Trophoblast cell (in vitro differentiated cells and primary cell): ENCODE results near the gene PSMB10.
A peak's percentile ranks its signal among the peaks of the same experiment; 100 is the strongest.

Experiments
- DNase-seq, 2 donors: peaks; one replicate each; pipeline ENCODE4 v3.0.0-alpha.2; 2016
- H2AFZ ChIP-seq: 2 replicates; pipeline ENCODE4 v1.6.1; 2013; ENCODE audit warnings: low read length, moderate library complexity, mild to moderate bottlenecking; ENCODE audit not compliant: insufficient read depth, poor library complexity
- H2AK5ac ChIP-seq: 2 replicates; pipeline ENCODE4 v1.6.1; 2013; ENCODE audit warnings: mild to moderate bottlenecking, low read length
- H2BK120ac ChIP-seq: 2 replicates; pipeline ENCODE4 v1.6.1; 2013; ENCODE audit warnings: low read length, mild to moderate bottlenecking, moderate library complexity; ENCODE audit not compliant: insufficient read depth, poor library complexity
- H2BK12ac ChIP-seq: 2 replicates; pipeline ENCODE4 v1.6.1; 2013; ENCODE audit warnings: mild to moderate bottlenecking, low read length, moderate library complexity
- H2BK5ac ChIP-seq: 2 replicates; pipeline ENCODE4 v1.6.1; 2013; ENCODE audit warnings: low read length, low read depth, moderate library complexity, mild to moderate bottlenecking; ENCODE audit not compliant: poor library complexity
- H3K14ac ChIP-seq: 2 replicates; pipeline ENCODE4 v1.6.1; 2013; ENCODE audit warnings: mild to moderate bottlenecking, low read length
- H3K18ac ChIP-seq: 2 replicates; pipeline ENCODE4 v1.6.1; 2013; ENCODE audit warnings: mild to moderate bottlenecking, low read length
- H3K23ac ChIP-seq: 2 replicates; pipeline ENCODE4 v1.6.1; 2013; ENCODE audit warnings: low read length
- H3K27ac ChIP-seq: 2 replicates; pipeline ENCODE4 v1.5.1; 2013; ENCODE audit warnings: low read depth, mild to moderate bottlenecking, inconsistent platforms, low read length, moderate library complexity
- H3K27me3 ChIP-seq: 2 replicates; pipeline ENCODE4 v1.6.1; 2013; ENCODE audit warnings: inconsistent platforms, mild to moderate bottlenecking, low read length, moderate library complexity; ENCODE audit not compliant: insufficient read depth
- H3K36me3 ChIP-seq, 2 experiments: 1 replicate in 1 of 2; 2 replicates in 1 of 2; pipeline ENCODE4 v1.6.1; 2013; ENCODE audit warnings: low read length in 2 of 2, mild to moderate bottlenecking in 2 of 2, moderate library complexity in 1 of 2; ENCODE audit not compliant: insufficient read depth in 2 of 2, control insufficient read depth in 1 of 2
- H3K4ac ChIP-seq: 2 replicates; pipeline ENCODE4 v1.6.1; 2013; ENCODE audit warnings: low read depth, mild to moderate bottlenecking, low read length, moderate library complexity
- H3K4me1 ChIP-seq, 2 experiments: 1 replicate in 1 of 2; 2 replicates in 1 of 2; pipeline ENCODE4 v1.6.1; 2013; ENCODE audit warnings: low read length in 2 of 2, mild to moderate bottlenecking in 2 of 2, moderate library complexity in 1 of 2; ENCODE audit not compliant: insufficient read depth in 2 of 2, control insufficient read depth in 1 of 2
- H3K4me2 ChIP-seq: 2 replicates; pipeline ENCODE4 v1.6.1; 2013; ENCODE audit warnings: inconsistent platforms, mild to moderate bottlenecking, low read length, moderate library complexity
- H3K4me3 ChIP-seq: 2 replicates; pipeline ENCODE4 v1.5.1; 2013; ENCODE audit warnings: mild to moderate bottlenecking, low read depth, low read length, inconsistent platforms
- H3K79me1 ChIP-seq: one replicate; pipeline ENCODE4 v1.6.1; 2013; ENCODE audit warnings: low read length
- H3K79me2 ChIP-seq: 2 replicates; pipeline ENCODE4 v1.6.1; 2013; ENCODE audit warnings: low read length, mild to moderate bottlenecking; ENCODE audit not compliant: control insufficient read depth, insufficient read depth, poor library complexity
- H3K9ac ChIP-seq: 2 replicates; pipeline ENCODE4 v1.6.1; 2013; ENCODE audit warnings: mild to moderate bottlenecking, low read length
- H3K9me3 ChIP-seq: 2 replicates; pipeline ENCODE4 v1.6.1; 2013; ENCODE audit warnings: low read depth, mild to moderate bottlenecking, control low read depth, inconsistent platforms, low read length; ENCODE audit not compliant: insufficient read depth
- H4K12ac ChIP-seq: 2 replicates; pipeline ENCODE4 v1.6.1; 2013; ENCODE audit warnings: low read depth, mild to moderate bottlenecking, low read length, moderate library complexity
- H4K8ac ChIP-seq: 2 replicates; pipeline ENCODE4 v1.6.1; 2013; ENCODE audit warnings: low read depth, mild to moderate bottlenecking, low read length, moderate library complexity
- H4K91ac ChIP-seq: one replicate; pipeline ENCODE4 v1.6.1; 2013; ENCODE audit warnings: low read depth, mild to moderate bottlenecking, low read length, moderate library complexity
- WGBS: extraction: QIAGEN DNeasy Blood & Tissue Kit; methylation state at CpG from one replicate; pipeline ENCODE4 v1.1.7; 2013; ENCODE audit warnings: missing lambda C conversion rate; ENCODE audit not compliant: insufficient read length, insufficient coverage; ENCODE audit errors: extremely low coverage; 5-methylcytosine and 5-hydroxymethylcytosine counted together

The PSMB10 gene

DNA sequence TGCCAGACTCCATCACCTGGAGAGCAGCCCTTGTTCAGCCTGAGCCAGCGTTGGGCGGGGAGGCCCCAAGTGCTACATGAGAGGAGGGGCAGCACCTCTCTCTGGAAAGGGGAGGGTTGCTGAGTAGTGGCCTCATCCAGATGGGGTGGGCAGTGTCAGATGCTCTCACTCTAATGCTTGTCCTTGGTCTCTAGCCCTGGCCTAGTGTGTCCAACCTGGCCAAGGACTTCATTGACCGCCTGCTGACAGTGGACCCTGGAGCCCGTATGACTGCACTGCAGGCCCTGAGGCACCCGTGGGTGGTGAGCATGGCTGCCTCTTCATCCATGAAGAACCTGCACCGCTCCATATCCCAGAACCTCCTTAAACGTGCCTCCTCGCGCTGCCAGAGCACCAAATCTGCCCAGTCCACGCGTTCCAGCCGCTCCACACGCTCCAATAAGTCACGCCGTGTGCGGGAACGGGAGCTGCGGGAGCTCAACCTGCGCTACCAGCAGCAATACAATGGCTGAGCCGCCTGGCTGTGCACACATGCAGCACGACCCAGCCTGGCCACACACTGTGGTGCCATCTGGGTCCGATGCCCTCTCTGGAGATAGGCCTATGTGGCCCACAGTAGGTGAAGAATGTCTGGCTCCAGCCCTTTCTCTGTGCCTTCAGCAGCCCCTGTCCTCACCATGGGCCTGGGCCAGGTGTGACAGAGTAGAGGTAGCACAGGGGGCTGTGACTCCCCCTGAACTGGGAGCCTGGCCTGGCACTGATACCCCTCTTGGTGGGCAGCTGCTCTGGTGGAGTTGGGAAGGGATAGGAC is 9.3 kb downstream of the PSMB10 start:
- Histone ChIP-seq H3K79me1 (no peaks in the 10 kb centered on the region), H2BK5ac (no peak overlapping the region), H3K4ac (no peak overlapping the region), H3K36me3 (peaks cover 18 to 20% of the 10 kb centered on the region in 2 experiments), H2BK12ac (no peak overlapping the region), H4K8ac (no peak overlapping the region), H4K91ac (no peak overlapping the region), H3K4me2 (no peak overlapping the region), H2BK120ac (no peak overlapping the region), H3K27ac (no peak overlapping the region), H3K23ac (no peak overlapping the region), H2AK5ac (no peak overlapping the region), H3K4me1 (no peaks in the 10 kb centered on the region), H3K14ac (no peak overlapping the region), H3K79me2 (no peaks in the 10 kb centered on the region), H3K4me3 (no peak overlapping the region), H3K18ac (no peak overlapping the region), H3K27me3 (no peaks in the 10 kb centered on the region), H3K9me3 (peaks cover 6% of the 10 kb centered on the region), H2AFZ (no peak overlapping the region), H4K12ac (no peak overlapping the region), H3K9ac (no peak overlapping the region)
- no CpG with 5 or more reads among the region's 22 CpGs for whole genome bisulfite sequencing
- DNase-seq, result peak in 1 of 2 donors; percentile 16

DNA sequence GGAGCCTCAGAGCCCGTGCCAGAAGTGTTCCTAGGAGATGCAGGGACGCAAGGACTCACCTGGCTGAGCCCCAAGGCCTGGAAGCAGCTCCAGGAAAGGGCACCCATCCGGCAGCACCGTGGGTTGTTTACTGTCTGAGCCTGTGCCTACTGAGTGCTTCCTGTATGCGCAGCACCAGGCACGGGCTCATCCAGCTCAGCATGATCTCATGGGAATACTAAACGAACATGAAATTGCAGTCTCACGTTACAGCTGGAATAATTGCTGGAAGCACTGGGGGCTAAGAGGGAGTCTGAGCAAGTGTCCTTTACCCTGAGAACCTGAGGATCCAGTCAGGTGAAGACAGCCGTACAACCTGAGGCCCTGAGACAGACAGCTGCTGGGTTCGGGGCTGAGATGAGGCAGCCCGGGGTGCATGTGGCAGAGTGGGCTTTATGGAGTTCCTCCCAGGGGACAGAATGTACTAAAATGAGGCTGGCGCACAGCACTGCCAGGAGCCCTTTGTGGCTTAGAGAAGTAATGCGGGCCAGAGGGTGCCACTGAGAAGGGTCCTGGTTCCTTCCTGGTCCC is 10.4 kb downstream of the PSMB10 start:
- Histone ChIP-seq H4K12ac (no peak overlapping the region), H2AK5ac (no peak overlapping the region), H3K9me3 (peaks cover 6% of the 10 kb centered on the region), H3K36me3 (peaks cover 18 to 20% of the 10 kb centered on the region in 2 experiments), H3K23ac (no peak overlapping the region), H3K4me1 (no peaks in the 10 kb centered on the region), H2BK5ac (no peak overlapping the region), H4K91ac (no peak overlapping the region), H4K8ac (no peak overlapping the region), H3K14ac (no peak overlapping the region), H3K9ac (no peak overlapping the region), H2BK120ac (no peak overlapping the region), H3K27me3 (no peaks in the 10 kb centered on the region), H2AFZ (no peak overlapping the region), H3K4me3 (no peak overlapping the region), H3K27ac (no peak overlapping the region), H3K4me2 (no peak overlapping the region), H3K79me2 (no peaks in the 10 kb centered on the region), H3K79me1 (no peaks in the 10 kb centered on the region), H3K18ac (no peak overlapping the region), H2BK12ac (no peak overlapping the region), H3K4ac (no peak overlapping the region)
- no CpG with 5 or more reads among the region's 13 CpGs for WGBS
- DNase-seq, result no peak

- H3K9ac ChIP-seq, result no peak overlapping the region
- WGBS, result no CpG with 5 or more reads among the region's 10 CpGs
- no peak for DNase-seq
- H3K23ac ChIP-seq, result no peak overlapping the region
- no peak overlapping the region for H2BK5ac ChIP-seq
- no peak overlapping the region for H3K4me3 ChIP-seq
- H3K4me1 ChIP-seq, result no peaks in the 10 kb centered on the region
- no peak overlapping the region for H3K27ac ChIP-seq
- no peak overlapping the region for H2BK12ac ChIP-seq
- no peaks in the 10 kb centered on the region for H3K79me1 ChIP-seq
- peaks cover 23 to 26% of the 10 kb centered on the region in 2 experiments for H3K36me3 ChIP-seq
- H3K27me3 ChIP-seq, result no peaks in the 10 kb centered on the region
- H3K18ac ChIP-seq, result no peak overlapping the region
- no peak overlapping the region for H4K8ac ChIP-seq
- H2BK120ac ChIP-seq, result no peak overlapping the region
- no peak overlapping the region for H2AK5ac ChIP-seq
- H4K12ac ChIP-seq, result no peak overlapping the region
- no peak overlapping the region for H3K4me2 ChIP-seq
- no peak overlapping the region for H3K14ac ChIP-seq
- H3K4ac ChIP-seq, result no peak overlapping the region
- H2AFZ ChIP-seq, result no peak overlapping the region
- H4K91ac ChIP-seq, result no peak overlapping the region
- peaks cover 7% of the 10 kb centered on the region for H3K9me3 ChIP-seq
- no peaks in the 10 kb centered on the region for H3K79me2 ChIP-seq
Observed at GRCh38 chr16:67924140-67924906, 12.3 kb downstream of the PSMB10 start.

- Histone ChIP-seq H3K14ac (no peak overlapping the region), H4K8ac (no peak overlapping the region), H3K4ac (no peak overlapping the region), H3K23ac (no peak overlapping the region), H3K27ac (no peak overlapping the region), H4K12ac (no peak overlapping the region), H3K79me2 (no peaks in the 10 kb centered on the region), H3K9ac (no peak overlapping the region), H2BK12ac (no peak overlapping the region), H3K9me3 (peaks cover 7% of the 10 kb centered on the region), H3K36me3 (peaks cover 23 to 29% of the 10 kb centered on the region in 2 experiments), H2BK5ac (no peak overlapping the region), H3K79me1 (no peaks in the 10 kb centered on the region), H3K4me3 (no peak overlapping the region), H2BK120ac (no peak overlapping the region), H3K4me2 (no peak overlapping the region), H3K4me1 (no peaks in the 10 kb centered on the region), H2AK5ac (no peak overlapping the region), H4K91ac (no peak overlapping the region), H2AFZ (no peak overlapping the region), H3K27me3 (no peaks in the 10 kb centered on the region), H3K18ac (no peak overlapping the region)
- no CpG with 5 or more reads among the region's 10 CpGs for WGBS
- no peak for DNase-seq
Observed at GRCh38 chr16:67923414-67924116, 13.1 kb downstream of the PSMB10 start.
